Measurements from ENCODE around the gene KPNA6. TPM values are rescaled to one million over a fixed set of nuclear protein-coding genes. Genes with fewer than 3 reads are reported as not detected.
"Not testable (repeated sequence)": the region's sequence is repeated elsewhere in the genome, so short reads cannot be mapped to it uniquely, and the experiment has no call there.

Gene KPNA6
- total RNA-seq, 1 experiment from 2014 or later = 45.8 TPM

DNA sequence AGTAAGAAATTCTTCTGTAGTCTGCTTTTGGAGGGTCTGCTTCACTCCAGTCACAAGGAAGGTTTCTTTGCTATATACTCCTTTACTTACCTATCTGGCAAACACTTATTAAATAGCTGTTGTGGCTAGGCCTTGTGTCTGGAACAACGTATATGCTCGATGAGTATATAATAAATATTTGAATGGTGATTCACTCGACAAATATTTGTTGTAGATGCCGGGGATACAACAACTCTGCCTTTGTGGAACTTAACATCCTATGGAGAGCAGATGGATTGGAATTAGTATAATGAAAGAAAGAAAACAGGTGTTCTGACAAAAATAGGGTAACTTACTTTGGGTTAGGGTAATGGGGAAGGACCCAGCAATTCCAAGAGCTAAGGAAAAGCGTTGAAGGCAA, 31.1 kb downstream of the KPNA6 start:
- Histone ChIP-seq H4K20me1 (ENCODE audit: low read length) (peaks cover 15% of the 10 kb centered on the region), H3K27ac (ENCODE audit: low read length) (peak overlapping the region; percentile 66), H2AFZ (ENCODE audit: low read length) (no peak overlapping the region), H3K4me1 (ENCODE audit: insufficient read depth, low read length) (peaks cover 39% of the 10 kb centered on the region), H3K9me2 (replicated peaks; ENCODE audit: low read length) (no peaks in the 10 kb centered on the region), H3K9ac (ENCODE audit: low read length) (no peak overlapping the region), H3K4me3 (ENCODE audit: low read length) (peak overlapping the region; percentile 36; the same call in 1 of the 2 replicates), H3F3A (ENCODE audit: low read length, unreplicated experiment) (peaks cover 6% of the 10 kb centered on the region), H3K27me3 (ENCODE audit: low read length) (no peaks in the 10 kb centered on the region), H3K79me2 (ENCODE audit: low read length) (peaks cover 88% of the 10 kb centered on the region), H3K9me3 (ENCODE audit: low read length) (no peaks in the 10 kb centered on the region), H3K4me2 (ENCODE audit: low read length) (peak overlapping the region; percentile 63), H3K36me3 (ENCODE audit: low read depth, low read length) (no peaks in the 10 kb centered on the region)
- BruUV-seq (replicated peaks) = no TSS peak
- TF ChIP-seq EZH2 (IDR thresholded peaks at IDR 0.05; ENCODE audit: low read length, unreplicated experiment) = no peak
- TF ChIP-seq EZH2phosphoT487 (IDR thresholded peaks at IDR 0.05; ENCODE audit: borderline replicate concordance, low read length) = no peak
- TF ChIP-seq CTCF (conservative IDR thresholded peaks at IDR 0.05; ENCODE audit: low read depth, low read length) = no peak
- CTCF ChIA-PET = no interaction called here
- ATAC-seq (peak; percentile 83), DNase-seq (peak; percentile 91)
- intact Hi-C loops (cut with micrococcal nuclease) = no loop called here
- POLR2A ChIA-PET (ENCODE audit: unreplicated experiment) = interaction anchor here (0.6 kb wide), 2 partner anchors 15 to 201 kb away, joined by 3 to 4 read pairs; partner anchors contain the start of gene PTP4A2

GRCh38 chr1:32142446-32143301, 34.8 kb downstream of the KPNA6 start:
- H3K27me3 ChIP-seq (ENCODE audit: low read length) = no peaks in the 10 kb centered on the region
- H4K20me1 ChIP-seq (ENCODE audit: low read length) = peaks cover 26% of the 10 kb centered on the region
- POLR2A ChIA-PET (ENCODE audit: unreplicated experiment) = no interaction called here
- no TSS peak for BruUV-seq (replicated peaks)
- H3K9me2 ChIP-seq (replicated peaks; ENCODE audit: low read length) = no peaks in the 10 kb centered on the region
- TF ChIP-seq EZH2phosphoT487 (IDR thresholded peaks at IDR 0.05; ENCODE audit: borderline replicate concordance, low read length) (no peak), EZH2 (IDR thresholded peaks at IDR 0.05; ENCODE audit: low read length, unreplicated experiment) (no peak), CTCF (conservative IDR thresholded peaks at IDR 0.05; ENCODE audit: low read depth, low read length) (no peak)
- H3K9me3 ChIP-seq (ENCODE audit: low read length) = no peaks in the 10 kb centered on the region
- 0 out of 2 replicates have a peak, but pooled peaks cover 3% of the 10 kb centered on the region for H3K36me3 ChIP-seq (ENCODE audit: low read depth, low read length)
- peaks cover 6% of the 10 kb centered on the region for H3F3A ChIP-seq (ENCODE audit: low read length, unreplicated experiment)
- peaks cover 89% of the 10 kb centered on the region for H3K79me2 ChIP-seq (ENCODE audit: low read length)
- H3K4me3 ChIP-seq (ENCODE audit: low read length) = no peak overlapping the region
- CTCF ChIA-PET = interaction anchor here (0.5 to 0.7 kb wide), 4 partner anchors 33 to 104 kb away, joined by 3 to 21 read pairs (median 9); no protein-coding TSS in a partner anchor
- no peak overlapping the region for H2AFZ ChIP-seq (ENCODE audit: low read length)
- DNase-seq (peak; percentile 82), ATAC-seq (peak; percentile 83)
- H3K27ac ChIP-seq (ENCODE audit: low read length) = peak overlapping the region; percentile 34
- H3K4me2 ChIP-seq (ENCODE audit: low read length) = peak overlapping the region; percentile 21; the same call in 1 of the 2 replicates
- peaks cover 35% of the 10 kb centered on the region for H3K4me1 ChIP-seq (ENCODE audit: insufficient read depth, low read length)
- H3K9ac ChIP-seq (ENCODE audit: low read length) = no peak overlapping the region
- intact Hi-C loops (cut with micrococcal nuclease) = no loop called here

- H3K36me3 ChIP-seq (ENCODE audit: low read depth, low read length); intact Hi-C loops (cut with micrococcal nuclease); H3F3A ChIP-seq (ENCODE audit: low read length, unreplicated experiment); H2AFZ ChIP-seq (ENCODE audit: low read length); H3K9me2 ChIP-seq (replicated peaks; ENCODE audit: low read length); H3K4me2 ChIP-seq (ENCODE audit: low read length); H3K9ac ChIP-seq (ENCODE audit: low read length); H3K27ac ChIP-seq (ENCODE audit: low read length); H3K4me3 ChIP-seq (ENCODE audit: low read length); POLR2A ChIA-PET (ENCODE audit: unreplicated experiment); DNase-seq; BruUV-seq (replicated peaks); H3K27me3 ChIP-seq (ENCODE audit: low read length); H3K9me3 ChIP-seq (ENCODE audit: low read length); ATAC-seq: not testable (repeated sequence)
- H4K20me1 ChIP-seq (ENCODE audit: low read length) = peaks cover 26% of the 10 kb centered on the region
- peaks cover 29% of the 10 kb centered on the region for H3K4me1 ChIP-seq (ENCODE audit: insufficient read depth, low read length)
- CTCF ChIA-PET = interaction anchor here (0.6 kb wide), 1 partner anchor 34 kb away, joined by 8 read pairs; no protein-coding TSS in a partner anchor
- H3K79me2 ChIP-seq (ENCODE audit: low read length) = peaks cover 90% of the 10 kb centered on the region
Measured at GRCh38 chr1:32143302-32143695, 35.4 kb downstream of the KPNA6 start.
